Measurements from ENCODE around the gene CEP57L1.
"Not testable (repeated sequence)": the region's sequence is repeated elsewhere in the genome, so short reads cannot be mapped to it uniquely, and the experiment has no call there.

CEP57L1 gene

GRCh38 chr6:109105681-109106080 lies 10.4 kb downstream of the CEP57L1 start:
- no peak for ATAC-seq (ENCODE audit: low read depth)
- Mint-ChIP-seq H3K9me3 (no peaks in the 10 kb centered on the region), H3K36me3 (peaks cover 5% of the 10 kb centered on the region), H3K4me1 (peaks cover 2% of the 10 kb centered on the region), H3K4me3 (no peak overlapping the region), H3K27me3 (no peaks in the 10 kb centered on the region), H3K27ac (no peak overlapping the region)
- no peak for DNase-seq (ENCODE audit: low spot score in 2 of 2)

GRCh38 chr6:109109663-109110062 lies 14.4 kb downstream of the CEP57L1 start:
- H3K4me1 Mint-ChIP-seq; H3K4me3 Mint-ChIP-seq; ATAC-seq (ENCODE audit: low read depth); H3K27me3 Mint-ChIP-seq; H3K36me3 Mint-ChIP-seq; H3K9me3 Mint-ChIP-seq; DNase-seq (ENCODE audit: low spot score in 2 of 2); H3K27ac Mint-ChIP-seq: not testable (repeated sequence)

GRCh38 chr6:109112663-109113062 lies 17.4 kb downstream of the CEP57L1 start:
- not testable (repeated sequence) for H3K36me3 Mint-ChIP-seq; H3K27me3 Mint-ChIP-seq; H3K4me3 Mint-ChIP-seq; DNase-seq (ENCODE audit: low spot score in 2 of 2); H3K27ac Mint-ChIP-seq; ATAC-seq (ENCODE audit: low read depth); H3K9me3 Mint-ChIP-seq
- peaks cover 13% of the 10 kb centered on the region for H3K4me1 Mint-ChIP-seq

GRCh38 chr6:109117346-109118035 lies 22.2 kb downstream of the CEP57L1 start:
- no peaks in the 10 kb centered on the region for H3K9me3 Mint-ChIP-seq
- H3K27me3 Mint-ChIP-seq, result no peaks in the 10 kb centered on the region

GRCh38 chr6:109118337-109118736 lies 23.0 kb downstream of the CEP57L1 start:
- no peak overlapping the region for H3K27ac Mint-ChIP-seq
- H3K4me3 Mint-ChIP-seq, result no peak overlapping the region
- H3K9me3 Mint-ChIP-seq, result no peaks in the 10 kb centered on the region
- no peaks in the 10 kb centered on the region for H3K36me3 Mint-ChIP-seq
- no peaks in the 10 kb centered on the region for H3K27me3 Mint-ChIP-seq
- ATAC-seq (ENCODE audit: low read depth), result no peak
- DNase-seq (ENCODE audit: low spot score in 2 of 2), result no peak
- H3K4me1 Mint-ChIP-seq, result peaks cover 28% of the 10 kb centered on the region

More at GRCh38 chr6:109117346-109118035, 22.2 kb downstream of the CEP57L1 start:
- ATAC-seq (ENCODE audit: low read depth) (peak; percentile 99), DNase-seq (ENCODE audit: low spot score in 2 of 2) (peak; percentile 28 to 71)
- Mint-ChIP-seq H3K36me3 (no peaks in the 10 kb centered on the region), H3K27ac (peak overlapping the region; percentile 54), H3K4me3 (peak overlapping the region; percentile 40), H3K4me1 (peaks cover 28% of the 10 kb centered on the region)

- Mint-ChIP-seq H3K27ac (no peak overlapping the region), H3K27me3 (no peaks in the 10 kb centered on the region), H3K4me1 (peaks cover 28% of the 10 kb centered on the region), H3K36me3 (no peaks in the 10 kb centered on the region), H3K9me3 (no peaks in the 10 kb centered on the region), H3K4me3 (no peak overlapping the region)
- DNase-seq (ENCODE audit: low spot score in 2 of 2), result no peak
- no peak for ATAC-seq (ENCODE audit: low read depth)
These were observed 23.6 kb downstream of the CEP57L1 start for GRCh38 chr6:109118871-109119354.

- Mint-ChIP-seq H3K27me3 (no peaks in the 10 kb centered on the region), H3K4me1 (peaks cover 32% of the 10 kb centered on the region), H3K27ac (no peak overlapping the region), H3K36me3 (peaks cover 3% of the 10 kb centered on the region), H3K9me3 (no peaks in the 10 kb centered on the region), H3K4me3 (no peak overlapping the region)
- ATAC-seq (ENCODE audit: low read depth), result no peak
- no peak for DNase-seq (ENCODE audit: low spot score in 2 of 2)
These were observed 26.1 kb downstream of the CEP57L1 start for GRCh38 chr6:109121411-109121810.

GRCh38 chr6:109124219-109124618 lies 28.9 kb downstream of the CEP57L1 start:
- no peaks in the 10 kb centered on the region for H3K27me3 Mint-ChIP-seq
- DNase-seq (ENCODE audit: low spot score in 2 of 2) (no peak), ATAC-seq (ENCODE audit: low read depth) (no peak)
- peaks cover 18% of the 10 kb centered on the region for H3K4me1 Mint-ChIP-seq
- H3K36me3 Mint-ChIP-seq, result peaks cover 6% of the 10 kb centered on the region
- no peak overlapping the region for H3K4me3 Mint-ChIP-seq
- peaks cover 1% of the 10 kb centered on the region for H3K9me3 Mint-ChIP-seq
- H3K27ac Mint-ChIP-seq, result no peak overlapping the region

- Mint-ChIP-seq H3K27me3 (no peaks in the 10 kb centered on the region), H3K9me3 (peaks cover 1% of the 10 kb centered on the region), H3K4me1 (peaks cover 11% of the 10 kb centered on the region), H3K4me3 (no peak overlapping the region), H3K36me3 (peaks cover 8% of the 10 kb centered on the region), H3K27ac (no peak overlapping the region)
- ATAC-seq (ENCODE audit: low read depth), result no peak
- DNase-seq (ENCODE audit: low spot score in 2 of 2), result no peak
These were observed 30.2 kb downstream of the CEP57L1 start for GRCh38 chr6:109125504-109125903.

- Mint-ChIP-seq H3K27ac (no peak overlapping the region), H3K36me3 (peaks cover 11% of the 10 kb centered on the region), H3K4me3 (no peak overlapping the region), H3K4me1 (peaks cover 2% of the 10 kb centered on the region), H3K27me3 (no peaks in the 10 kb centered on the region), H3K9me3 (peaks cover 1% of the 10 kb centered on the region)
- DNase-seq (ENCODE audit: low spot score in 2 of 2) (no peak), ATAC-seq (ENCODE audit: low read depth) (no peak)
These were observed 34.8 kb downstream of the CEP57L1 start for GRCh38 chr6:109130065-109130464.

GRCh38 chr6:109135600-109135999 lies 40.3 kb downstream of the CEP57L1 start:
- not testable (repeated sequence) for ATAC-seq (ENCODE audit: low read depth); DNase-seq (ENCODE audit: low spot score in 2 of 2); H3K27ac Mint-ChIP-seq; H3K4me1 Mint-ChIP-seq; H3K4me3 Mint-ChIP-seq; H3K27me3 Mint-ChIP-seq; H3K9me3 Mint-ChIP-seq; H3K36me3 Mint-ChIP-seq

GRCh38 chr6:109136039-109136438 lies 40.7 kb downstream of the CEP57L1 start:
- not testable (repeated sequence) for H3K4me3 Mint-ChIP-seq; ATAC-seq (ENCODE audit: low read depth); H3K4me1 Mint-ChIP-seq; H3K36me3 Mint-ChIP-seq; H3K9me3 Mint-ChIP-seq; H3K27ac Mint-ChIP-seq; DNase-seq (ENCODE audit: low spot score in 2 of 2); H3K27me3 Mint-ChIP-seq

GRCh38 chr6:109136530-109136929 lies 41.2 kb downstream of the CEP57L1 start:
- ATAC-seq (ENCODE audit: low read depth); H3K9me3 Mint-ChIP-seq; H3K4me3 Mint-ChIP-seq; H3K27me3 Mint-ChIP-seq; DNase-seq (ENCODE audit: low spot score in 2 of 2); H3K4me1 Mint-ChIP-seq; H3K27ac Mint-ChIP-seq; H3K36me3 Mint-ChIP-seq: not testable (repeated sequence)

- DNase-seq (ENCODE audit: low spot score in 2 of 2) (no peak), ATAC-seq (ENCODE audit: low read depth) (no peak)
- no peak overlapping the region for H3K27ac Mint-ChIP-seq
These were observed 43.8 kb downstream of the CEP57L1 start for GRCh38 chr6:109139109-109139508.

GRCh38 chr6:109142067-109142466 lies 46.8 kb downstream of the CEP57L1 start:
- not testable (repeated sequence) for H3K9me3 Mint-ChIP-seq; H3K27me3 Mint-ChIP-seq; ATAC-seq (ENCODE audit: low read depth); H3K27ac Mint-ChIP-seq; H3K36me3 Mint-ChIP-seq; H3K4me3 Mint-ChIP-seq; DNase-seq (ENCODE audit: low spot score in 2 of 2); H3K4me1 Mint-ChIP-seq

More at GRCh38 chr6:109139109-109139508, 43.8 kb downstream of the CEP57L1 start:
- Mint-ChIP-seq H3K27me3 (no peaks in the 10 kb centered on the region), H3K36me3 (peaks cover 8% of the 10 kb centered on the region), H3K4me3 (no peak overlapping the region), H3K9me3 (peaks cover 6% of the 10 kb centered on the region), H3K4me1 (peaks cover 2% of the 10 kb centered on the region)

Data from memory B cell (primary cell).